Gastrocnemius medialis (tissue), 4 donors: ENCODE measurements around the gene TRAM2. TPM values are rescaled to one million over a fixed set of nuclear protein-coding genes. Genes with fewer than 3 reads are reported as not detected.

Experiments used
- ATAC-seq, 2 donors: fragments of 150-250 bp; one replicate each; pipeline ENCODE4 v1.9.1; 2016
- DNase-seq, 2 donors: peaks; one replicate each; pipeline ENCODE4 v3.0.0-alpha.2; 2019
- H3K27ac ChIP-seq, 4 donors: fragments of 200-600 bp; sonication (generic); 1 replicate in 1 of 4; 2 replicates in 3 of 4; pipeline ENCODE4 v1.5.1; 2016 to 2018; ENCODE audit warnings: mild to moderate bottlenecking in 2 of 4, moderate library complexity in 1 of 4
- H3K27me3 ChIP-seq, 3 donors: fragments of 200-600 bp; sonication (generic) in 2 of 3; 1 replicate in 1 of 3; 2 replicates in 2 of 3; pipeline versions ENCODE4 v1.5.1 to v1.6.0; 2016 to 2019; ENCODE audit warnings: mild to moderate bottlenecking in 1 of 3, moderate library complexity in 1 of 3
- H3K36me3 ChIP-seq, 2 donors: fragments of 200-600 bp; sonication (generic) in 1 of 2; one replicate each; pipeline ENCODE4 v1.5.1; 2017 to 2018
- H3K4me1 ChIP-seq, 2 donors: fragments of 200-600 bp; sonication (generic) in 1 of 2; one replicate each; pipeline ENCODE4 v1.5.1; 2016 to 2017; ENCODE audit warnings: mild to moderate bottlenecking in 2 of 2
- H3K4me3 ChIP-seq, 4 donors: fragments of 200-600 bp; sonication (generic) in 3 of 4; 1 replicate in 1 of 4; 2 replicates in 3 of 4; pipeline ENCODE4 v1.5.1; 2016 to 2019; ENCODE audit warnings: mild to moderate bottlenecking in 2 of 4
- H3K9me3 ChIP-seq, 3 donors: fragments of 200-600 bp; sonication (generic) in 2 of 3; 1 replicate in 1 of 3; 2 replicates in 2 of 3; pipeline ENCODE4 v1.5.1; 2016 to 2019
- CTCF ChIP-seq, 5 experiments: fragments of 450-650 bp in 3 of 5; fragments of 200-600 bp in 2 of 5; sonication (generic) in 2 of 5; IDR thresholded peaks in 4 of 5; conservative IDR thresholded peaks in 1 of 5; 1 replicate in 4 of 5; 2 replicates in 1 of 5; pipeline ENCODE4 v1.5.1; 2016 to 2019; ENCODE audit warnings: antibody characterized with exemption in 5 of 5, mild to moderate bottlenecking in 3 of 5, moderate library complexity in 3 of 5
- POLR2A ChIP-seq, 2 donors: fragments of 450-650 bp; IDR thresholded peaks; one replicate each; pipeline ENCODE4 v1.6.1; 2017; ENCODE audit warnings: antibody characterized with exemption in 2 of 2, mild to moderate bottlenecking in 2 of 2, moderate library complexity in 2 of 2
- in situ Hi-C, 4 donors: fragments of 200-750 bp; cut with MboI; loops; one replicate each; pipeline versions ENCODE4 v1.15.0 to v1.8.0; 2017; ENCODE audit warnings: low sequenced_read_pairs in 4 of 4
- intact Hi-C: fragments of 100-400 bp; cut with DNase I; formaldehyde crosslinking; loops from one replicate; pipeline ENCODE4 v1.15.1; 2023; ENCODE audit warnings: low total_unique reads
- total RNA-seq, 4 donors: library from RNA; depleted of rRNA; stranded (reverse); fragments of >200 nt; gene quantifications; one replicate each; pipeline versions ENCODE4 v1.1.0 to v1.2.3, GENCODE V29; 2016

Gene TRAM2
- total RNA-seq, 4 donors from 2014 or later: 2.4 to 4.5 (median 3.6) TPM

GRCh38 chr6:52503851-52504781 lies 72.7 kb downstream of the TRAM2 start:
- intact Hi-C loops: loop anchor here (1.0 to 10.0 kb wide), 6 partner anchors 13 to 369 kb away; partner anchors contain the start of gene TRAM2
- Histone ChIP-seq H3K4me3 (peak overlapping the region; percentile 3 to 35 (median 19)), H3K9me3 (no peaks in the 10 kb centered on the region), H3K4me1 (peaks cover 42 to 45% of the 10 kb centered on the region in 2 donors), H3K27ac (peak overlapping the region; percentile 82 to 89 (median 86)), H3K36me3 (no peaks in the 10 kb centered on the region), H3K27me3 (no peaks in the 10 kb centered on the region)
- in situ Hi-C loops: no loop called here
- peak; percentile 81 to 82 for ATAC-seq
- TF ChIP-seq POLR2A (IDR thresholded peaks at IDR 0.05) (peak; percentile 13 to 41), CTCF (IDR thresholded peaks at IDR 0.05 in 4 of 5, conservative IDR thresholded peaks at IDR 0.05 in 1 of 5) (no peak)
- peak; percentile 96 to 99 for DNase-seq

- Histone ChIP-seq H3K4me1 (peaks cover 45 to 48% of the 10 kb centered on the region in 2 donors), H3K36me3 (no peaks in the 10 kb centered on the region), H3K4me3 (peak overlapping the region in 1 of 4 donors; percentile 34), H3K27ac (peak overlapping the region; percentile 82 to 89 (median 86)), H3K27me3 (no peaks in the 10 kb centered on the region), H3K9me3 (no peaks in the 10 kb centered on the region)
- in situ Hi-C loops: no loop called here
- ATAC-seq (no peak), DNase-seq (no peak)
- intact Hi-C loops: loop anchor here (5.0 to 10.0 kb wide), 4 partner anchors 94 to 369 kb away; no protein-coding TSS in a partner anchor
- TF ChIP-seq CTCF (IDR thresholded peaks at IDR 0.05 in 4 of 5, conservative IDR thresholded peaks at IDR 0.05 in 1 of 5): no peak
- TF ChIP-seq POLR2A (IDR thresholded peaks at IDR 0.05): no peak
These were observed 73.5 kb downstream of the TRAM2 start for GRCh38 chr6:52503323-52503747.

- no peaks in the 10 kb centered on the region for H3K36me3 ChIP-seq
- H3K4me3 ChIP-seq: no peak overlapping the region
- TF ChIP-seq POLR2A (IDR thresholded peaks at IDR 0.05) (no peak), CTCF (IDR thresholded peaks at IDR 0.05 in 4 of 5, conservative IDR thresholded peaks at IDR 0.05 in 1 of 5) (no peak)
- no peak for ATAC-seq
- H3K9me3 ChIP-seq: no peaks in the 10 kb centered on the region
- intact Hi-C loops (loop anchor here (5.0 to 10.0 kb wide), 4 partner anchors 95 to 368 kb away; no protein-coding TSS in a partner anchor), in situ Hi-C loops (no loop called here)
- peaks cover 48 to 52% of the 10 kb centered on the region in 2 donors for H3K4me1 ChIP-seq
- DNase-seq: no peak
- H3K27me3 ChIP-seq: no peaks in the 10 kb centered on the region
- peak overlapping the region; percentile 82 to 89 (median 86) for H3K27ac ChIP-seq
These were observed 74.4 kb downstream of the TRAM2 start for GRCh38 chr6:52502306-52503029.

- Histone ChIP-seq H3K27ac (peak overlapping the region; percentile 58 to 82 (median 80)), H3K36me3 (no peaks in the 10 kb centered on the region), H3K9me3 (no peaks in the 10 kb centered on the region), H3K4me3 (no peak overlapping the region), H3K4me1 (peaks cover 48 to 56% of the 10 kb centered on the region in 2 donors), H3K27me3 (no peaks in the 10 kb centered on the region)
- in situ Hi-C loops: no loop called here
- DNase-seq (no peak), ATAC-seq (no peak)
- intact Hi-C loops: loop anchor here (5.0 to 10.0 kb wide), 4 partner anchors 97 to 366 kb away; no protein-coding TSS in a partner anchor
- no peak for TF ChIP-seq POLR2A (IDR thresholded peaks at IDR 0.05)
- TF ChIP-seq CTCF (IDR thresholded peaks at IDR 0.05 in 4 of 5, conservative IDR thresholded peaks at IDR 0.05 in 1 of 5): no peak
These were observed 76.4 kb downstream of the TRAM2 start for GRCh38 chr6:52500238-52501129.
